Mesendoderm (in vitro differentiated cells): Measurements from ENCODE around the gene WDCP.

Source experiments
- DNase-seq: peaks from one replicate; pipeline ENCODE4 v3.0.0; 2013
- H2AK5ac ChIP-seq: 2 replicates; pipeline ENCODE4 v1.6.1; 2013; ENCODE audit warnings: low read length, inconsistent platforms
- H2BK120ac ChIP-seq: 2 replicates; pipeline ENCODE4 v1.6.1; 2013; ENCODE audit warnings: low read depth, mild to moderate bottlenecking, low read length, moderate library complexity, mixed read lengths
- H2BK15ac ChIP-seq: replicated peaks from 2 replicates; pipeline ENCODE4 v1.6.1; 2013; ENCODE audit warnings: low read depth, mild to moderate bottlenecking, moderate library complexity
- H2BK5ac ChIP-seq: 2 replicates; pipeline ENCODE4 v1.6.1; 2013; ENCODE audit warnings: low read length, inconsistent platforms
- H3K18ac ChIP-seq: 2 replicates; pipeline ENCODE4 v1.6.1; 2013; ENCODE audit warnings: mild to moderate bottlenecking, low read length, mixed read lengths
- H3K23ac ChIP-seq: one replicate; pipeline ENCODE4 v1.6.1; 2013; ENCODE audit warnings: low read length
- H3K27ac ChIP-seq: 2 replicates; pipeline ENCODE4 v1.5.1; 2013; ENCODE audit warnings: low read depth, mild to moderate bottlenecking, inconsistent platforms, low read length, moderate library complexity
- H3K27me3 ChIP-seq: 2 replicates; pipeline ENCODE4 v1.6.1; 2013; ENCODE audit warnings: low read length, control low read depth, mild to moderate bottlenecking, inconsistent platforms; ENCODE audit not compliant: insufficient read depth, poor library complexity
- H3K36me3 ChIP-seq: 2 replicates; pipeline ENCODE4 v1.6.1; 2013; ENCODE audit warnings: low read length, inconsistent platforms; ENCODE audit not compliant: control insufficient read depth, insufficient read depth
- H3K4ac ChIP-seq: one replicate; pipeline ENCODE4 v1.6.1; 2013; ENCODE audit warnings: low read depth, mild to moderate bottlenecking, low read length, moderate library complexity
- H3K4me1 ChIP-seq: 2 replicates; pipeline ENCODE4 v1.6.1; 2013; ENCODE audit warnings: low read depth, low read length, inconsistent platforms; ENCODE audit not compliant: control insufficient read depth
- H3K4me2 ChIP-seq: 2 replicates; pipeline ENCODE4 v1.6.1; 2013; ENCODE audit warnings: low read length
- H3K4me3 ChIP-seq: 2 replicates; pipeline ENCODE4 v1.5.1; 2013; ENCODE audit warnings: mild to moderate bottlenecking, low read length
- H3K56ac ChIP-seq: one replicate; pipeline ENCODE4 v1.6.1; 2013; ENCODE audit warnings: low read length
- H3K79me1 ChIP-seq: 2 replicates; pipeline ENCODE4 v1.6.1; 2013; ENCODE audit warnings: low read length, inconsistent platforms
- H3K79me2 ChIP-seq: 2 replicates; pipeline ENCODE4 v1.6.1; 2013; ENCODE audit warnings: mild to moderate bottlenecking, low read length; ENCODE audit not compliant: control insufficient read depth, insufficient read depth
- H3K9ac ChIP-seq: 2 replicates; pipeline ENCODE4 v1.6.1; 2013; ENCODE audit warnings: low read length, inconsistent platforms
- H4K5ac ChIP-seq: one replicate; pipeline ENCODE4 v1.6.1; 2013; ENCODE audit warnings: low read length
- H4K8ac ChIP-seq: one replicate; pipeline ENCODE4 v1.6.1; 2013; ENCODE audit warnings: low read depth, mild to moderate bottlenecking, control low read depth, low read length, moderate library complexity
- WGBS: extraction: QIAGEN DNeasy Blood & Tissue Kit; methylation state at CpG from one replicate; pipeline ENCODE4 v1.1.7; 2013; ENCODE audit warnings: low lambda C conversion rate, missing lambda C conversion rate; ENCODE audit not compliant: insufficient coverage; ENCODE audit errors: extremely low coverage; 5-methylcytosine and 5-hydroxymethylcytosine counted together

The WDCP gene

GRCh38 chr2:24018241-24018640 is 28.9 kb downstream of the WDCP start:
- Histone ChIP-seq H4K8ac (no peak overlapping the region), H3K9ac (no peak overlapping the region), H2BK120ac (no peak overlapping the region), H3K4ac (no peak overlapping the region), H2BK15ac (no peak overlapping the region), H3K36me3 (no peaks in the 10 kb centered on the region), H3K18ac (no peak overlapping the region), H3K4me3 (no peak overlapping the region), H4K5ac (no peak overlapping the region), H2BK5ac (no peak overlapping the region), H3K23ac (no peak overlapping the region), H3K4me2 (no peak overlapping the region), H3K4me1 (no peaks in the 10 kb centered on the region), H2AK5ac (no peak overlapping the region), H3K79me2 (no peaks in the 10 kb centered on the region), H3K27me3 (no peaks in the 10 kb centered on the region), H3K27ac (no peak overlapping the region), H3K56ac (no peak overlapping the region), H3K79me1 (no peaks in the 10 kb centered on the region)
- no CpG with 5 or more reads among the region's 9 CpGs for WGBS
- no peak for DNase-seq

- no peak overlapping the region for H2BK5ac ChIP-seq
- H2BK120ac ChIP-seq: no peak overlapping the region
- H3K4me2 ChIP-seq: no peak overlapping the region
- H3K4me3 ChIP-seq: no peak overlapping the region
- no peaks in the 10 kb centered on the region for H3K36me3 ChIP-seq
- no peak overlapping the region for H4K5ac ChIP-seq
- no peak overlapping the region for H4K8ac ChIP-seq
- H2BK15ac ChIP-seq: no peak overlapping the region
- no peak overlapping the region for H3K18ac ChIP-seq
- no peak overlapping the region for H3K23ac ChIP-seq
- no CpG with 5 or more reads among the region's 8 CpGs for WGBS
- no peak for DNase-seq
- no peak overlapping the region for H3K27ac ChIP-seq
- H3K27me3 ChIP-seq: no peaks in the 10 kb centered on the region
- H3K4ac ChIP-seq: no peak overlapping the region
- no peak overlapping the region for H3K56ac ChIP-seq
- H2AK5ac ChIP-seq: no peak overlapping the region
- no peaks in the 10 kb centered on the region for H3K79me2 ChIP-seq
- H3K4me1 ChIP-seq: no peaks in the 10 kb centered on the region
- H3K79me1 ChIP-seq: no peaks in the 10 kb centered on the region
- no peak overlapping the region for H3K9ac ChIP-seq
These were observed 29.5 kb downstream of the WDCP start for GRCh38 chr2:24017711-24018110.

- Histone ChIP-seq H4K8ac (no peak overlapping the region), H3K4me3 (no peak overlapping the region), H3K36me3 (no peaks in the 10 kb centered on the region), H3K79me1 (no peaks in the 10 kb centered on the region), H3K4me1 (no peaks in the 10 kb centered on the region), H3K79me2 (no peaks in the 10 kb centered on the region), H2AK5ac (no peak overlapping the region), H4K5ac (no peak overlapping the region), H3K23ac (no peak overlapping the region), H3K9ac (no peak overlapping the region), H3K27ac (no peak overlapping the region), H3K4me2 (no peak overlapping the region), H3K27me3 (no peaks in the 10 kb centered on the region), H3K56ac (no peak overlapping the region), H2BK15ac (no peak overlapping the region), H3K4ac (no peak overlapping the region), H3K18ac (no peak overlapping the region), H2BK120ac (no peak overlapping the region), H2BK5ac (no peak overlapping the region)
- WGBS: no CpG with 5 or more reads among the region's 35 CpGs
- DNase-seq: no peak
These were observed 30.1 kb downstream of the WDCP start for GRCh38 chr2:24016853-24017703.

GRCh38 chr2:24016376-24016761 is 30.8 kb downstream of the WDCP start:
- Histone ChIP-seq H2BK15ac (no peak overlapping the region), H3K27me3 (no peaks in the 10 kb centered on the region), H3K36me3 (no peaks in the 10 kb centered on the region), H2BK120ac (no peak overlapping the region), H3K4ac (no peak overlapping the region), H4K5ac (no peak overlapping the region), H2AK5ac (no peak overlapping the region), H3K4me3 (no peak overlapping the region), H3K79me2 (no peaks in the 10 kb centered on the region), H3K4me2 (no peak overlapping the region), H3K9ac (no peak overlapping the region), H3K4me1 (no peaks in the 10 kb centered on the region), H3K18ac (no peak overlapping the region), H4K8ac (no peak overlapping the region), H3K79me1 (no peaks in the 10 kb centered on the region), H3K27ac (no peak overlapping the region), H3K56ac (no peak overlapping the region), H2BK5ac (no peak overlapping the region), H3K23ac (no peak overlapping the region)
- no peak for DNase-seq
- whole genome bisulfite sequencing: no CpG with 5 or more reads among the region's 9 CpGs

- Histone ChIP-seq H3K23ac (no peak overlapping the region), H3K4ac (no peak overlapping the region), H2AK5ac (no peak overlapping the region), H2BK120ac (no peak overlapping the region), H4K5ac (no peak overlapping the region), H3K79me2 (no peaks in the 10 kb centered on the region), H3K56ac (no peak overlapping the region), H3K36me3 (no peaks in the 10 kb centered on the region), H3K4me3 (no peak overlapping the region), H3K4me2 (no peak overlapping the region), H4K8ac (no peak overlapping the region), H3K27ac (no peak overlapping the region), H3K9ac (no peak overlapping the region), H3K27me3 (no peaks in the 10 kb centered on the region), H2BK5ac (no peak overlapping the region), H3K79me1 (no peaks in the 10 kb centered on the region), H2BK15ac (no peak overlapping the region), H3K4me1 (no peaks in the 10 kb centered on the region), H3K18ac (no peak overlapping the region)
- no peak for DNase-seq
- no CpG with 5 or more reads among the region's 11 CpGs for WGBS
These were observed 31.4 kb downstream of the WDCP start for GRCh38 chr2:24015562-24016375.
